Measurements from ENCODE around the gene CTNNA2.

CTNNA2 gene

DNA sequence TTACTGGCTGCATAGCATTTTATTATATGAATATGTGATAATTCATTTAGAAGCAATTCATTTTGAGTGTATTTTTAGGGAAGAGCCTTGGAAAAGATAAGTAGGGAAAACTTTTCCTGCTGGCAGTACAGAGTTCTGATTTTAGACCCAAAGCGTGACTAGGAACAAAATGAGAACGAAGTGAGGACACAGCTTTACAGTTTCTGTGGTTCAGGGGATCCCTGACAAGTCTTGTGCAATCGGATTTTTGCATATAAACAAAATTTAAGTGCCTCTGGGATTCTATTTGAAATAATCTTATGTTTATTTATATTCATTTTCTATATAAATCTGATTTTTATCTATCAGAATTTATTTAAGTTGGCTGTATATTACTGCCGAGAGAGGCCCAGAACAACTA lies 402.6 kb downstream of the CTNNA2 start:
- Histone ChIP-seq H3K27me3 (no peaks in the 10 kb centered on the region), H3K9me3 (no peaks in the 10 kb centered on the region), H3K4me1 (no peaks in the 10 kb centered on the region), H3K36me3 (no peaks in the 10 kb centered on the region), H3K4me3 (ENCODE audit: low read depth, low read length) (no peak overlapping the region)
- TF ChIP-seq, protein P1, sequence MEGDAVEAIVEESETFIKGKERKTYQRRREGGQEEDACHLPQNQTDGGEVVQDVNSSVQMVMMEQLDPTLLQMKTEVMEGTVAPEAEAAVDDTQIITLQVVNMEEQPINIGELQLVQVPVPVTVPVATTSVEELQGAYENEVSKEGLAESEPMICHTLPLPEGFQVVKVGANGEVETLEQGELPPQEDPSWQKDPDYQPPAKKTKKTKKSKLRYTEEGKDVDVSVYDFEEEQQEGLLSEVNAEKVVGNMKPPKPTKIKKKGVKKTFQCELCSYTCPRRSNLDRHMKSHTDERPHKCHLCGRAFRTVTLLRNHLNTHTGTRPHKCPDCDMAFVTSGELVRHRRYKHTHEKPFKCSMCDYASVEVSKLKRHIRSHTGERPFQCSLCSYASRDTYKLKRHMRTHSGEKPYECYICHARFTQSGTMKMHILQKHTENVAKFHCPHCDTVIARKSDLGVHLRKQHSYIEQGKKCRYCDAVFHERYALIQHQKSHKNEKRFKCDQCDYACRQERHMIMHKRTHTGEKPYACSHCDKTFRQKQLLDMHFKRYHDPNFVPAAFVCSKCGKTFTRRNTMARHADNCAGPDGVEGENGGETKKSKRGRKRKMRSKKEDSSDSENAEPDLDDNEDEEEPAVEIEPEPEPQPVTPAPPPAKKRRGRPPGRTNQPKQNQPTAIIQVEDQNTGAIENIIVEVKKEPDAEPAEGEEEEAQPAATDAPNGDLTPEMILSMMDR (IDR thresholded peaks at IDR 0.05; ENCODE audit: low read depth, low read length), result no peak
- DNase-seq, result no peak

DNA sequence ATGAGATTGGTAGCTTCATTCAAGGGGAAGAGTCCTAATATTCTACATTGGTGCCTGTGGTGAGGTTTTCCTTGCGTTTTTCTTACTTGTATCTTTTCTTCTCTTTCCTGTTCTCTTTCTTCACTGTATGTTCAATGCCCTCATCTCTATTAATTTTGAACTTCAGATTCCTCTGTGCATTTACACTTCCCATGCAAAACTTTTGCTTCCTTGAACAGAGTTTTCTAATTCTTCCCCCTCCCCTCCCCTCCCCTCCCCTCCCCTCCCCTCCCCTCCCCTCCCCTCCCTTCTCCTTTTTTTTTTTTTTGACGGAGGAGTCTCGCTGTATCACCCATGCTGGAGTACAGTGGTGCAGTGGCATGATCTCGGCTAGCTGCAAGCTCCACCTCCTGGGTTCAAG lies 403.4 kb downstream of the CTNNA2 start:
- Histone ChIP-seq H3K4me3 (ENCODE audit: low read depth, low read length) (no peak overlapping the region), H3K4me1 (no peaks in the 10 kb centered on the region), H3K36me3 (no peaks in the 10 kb centered on the region), H3K9me3 (no peaks in the 10 kb centered on the region), H3K27me3 (no peaks in the 10 kb centered on the region)
- DNase-seq, result no peak
- TF ChIP-seq, protein P1 (IDR thresholded peaks at IDR 0.05; ENCODE audit: low read depth, low read length), result no peak

DNA sequence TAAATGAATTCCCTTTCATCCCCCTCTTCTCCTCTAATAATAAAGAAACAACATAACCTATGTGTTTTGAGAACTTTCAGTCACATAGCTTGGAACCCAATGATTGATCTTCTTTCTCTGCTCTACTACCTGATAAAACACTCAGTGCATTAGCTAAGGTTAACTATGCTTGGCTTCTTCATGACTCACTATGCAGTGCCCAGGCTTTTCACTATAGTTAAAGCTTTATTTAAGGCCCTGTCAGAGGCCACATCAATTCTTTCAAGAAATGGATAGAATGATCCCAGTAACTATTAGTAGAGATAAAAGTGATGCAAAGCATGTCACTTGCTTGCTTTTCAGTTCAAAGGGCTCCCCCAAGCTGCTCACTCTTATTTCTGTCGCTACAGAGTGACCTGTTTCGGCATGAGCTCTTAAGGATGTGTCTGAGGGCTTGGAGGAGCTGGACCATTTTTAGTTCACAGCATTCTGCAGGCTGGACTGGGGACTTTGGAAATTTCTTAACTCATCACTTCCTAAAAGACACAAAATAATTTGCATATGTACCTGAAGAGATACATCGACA lies 407.7 kb downstream of the CTNNA2 start:
- Histone ChIP-seq H3K4me3 (ENCODE audit: low read depth, low read length) (no peak overlapping the region), H3K9me3 (no peaks in the 10 kb centered on the region), H3K4me1 (no peaks in the 10 kb centered on the region), H3K36me3 (no peaks in the 10 kb centered on the region), H3K27me3 (no peaks in the 10 kb centered on the region)
- TF ChIP-seq, protein P1 (IDR thresholded peaks at IDR 0.05; ENCODE audit: low read depth, low read length), result no peak
- no peak for DNase-seq

DNA sequence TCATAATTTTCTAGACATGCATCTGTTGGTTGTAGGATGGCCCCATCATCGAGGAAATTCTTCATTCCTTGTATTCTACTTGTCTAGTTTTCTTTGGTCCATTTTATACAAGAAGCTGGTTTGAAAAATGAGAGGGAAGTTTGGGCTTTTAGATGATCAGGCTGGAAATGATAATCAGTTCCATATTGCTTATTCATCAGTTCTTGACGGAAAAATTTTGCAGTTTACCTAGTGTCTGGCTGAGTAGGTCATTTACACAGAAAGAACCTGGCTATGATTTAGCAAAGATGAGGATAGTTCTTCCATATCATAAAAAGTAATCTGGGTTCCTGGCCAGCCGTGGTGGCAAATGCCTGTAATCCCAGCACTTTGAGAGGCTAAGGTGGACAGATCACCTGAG lies 416.8 kb downstream of the CTNNA2 start:
- TF ChIP-seq, protein P1 (IDR thresholded peaks at IDR 0.05; ENCODE audit: low read depth, low read length), result no peak
- no peaks in the 10 kb centered on the region for H3K9me3 ChIP-seq
- H3K4me1 ChIP-seq, result no peaks in the 10 kb centered on the region
- H3K36me3 ChIP-seq, result no peaks in the 10 kb centered on the region
- no peaks in the 10 kb centered on the region for H3K27me3 ChIP-seq
- DNase-seq, result no peak
- H3K4me3 ChIP-seq (ENCODE audit: low read depth, low read length), result no peak overlapping the region

DNA sequence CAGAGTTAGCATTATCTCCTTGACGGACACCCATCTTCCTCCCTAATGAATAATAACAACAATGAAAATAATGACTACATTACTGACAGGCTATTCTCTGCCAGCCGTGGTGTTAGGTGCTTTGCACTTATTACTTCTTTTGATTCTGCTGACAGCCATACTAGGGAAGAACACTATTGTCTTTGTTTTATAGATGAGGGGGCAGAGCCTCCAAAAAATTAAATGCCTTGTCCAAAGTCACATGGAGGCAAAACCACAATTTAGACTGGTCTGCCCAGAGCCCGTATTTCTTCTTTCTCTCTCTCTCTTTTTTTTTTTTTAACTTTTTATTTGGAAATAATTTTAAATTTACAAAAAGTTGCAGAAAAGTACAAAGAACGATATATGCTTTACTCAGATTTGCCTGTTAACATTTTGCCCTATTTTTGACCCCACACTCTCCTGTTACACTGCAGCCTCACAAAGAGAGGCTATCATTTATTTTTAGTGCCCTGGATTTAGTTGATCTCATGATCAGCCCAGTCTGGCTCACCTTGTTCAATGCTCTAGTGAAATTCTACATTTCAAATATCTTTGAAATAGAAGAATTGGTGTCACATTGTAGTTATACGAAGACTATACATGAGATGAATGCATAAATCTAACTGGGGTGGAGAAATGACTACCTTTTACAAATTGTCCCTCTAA lies 422.3 kb downstream of the CTNNA2 start:
- no peaks in the 10 kb centered on the region for H3K9me3 ChIP-seq
- H3K27me3 ChIP-seq, result no peaks in the 10 kb centered on the region
- no peaks in the 10 kb centered on the region; the same call in none of the 2 replicates for H3K4me1 ChIP-seq
- TF ChIP-seq, protein P1 (IDR thresholded peaks at IDR 0.05; ENCODE audit: low read depth, low read length), result no peak
- no peaks in the 10 kb centered on the region for H3K36me3 ChIP-seq
- DNase-seq, result no peak
- no peak overlapping the region for H3K4me3 ChIP-seq (ENCODE audit: low read depth, low read length)

Data from BE2C (cell line).